IgD-negative memory B cell (primary cell): ENCODE measurements around the gene MOK. TPM values are rescaled to one million over a fixed set of nuclear protein-coding genes. Genes with fewer than 3 reads are reported as not detected.
"Not testable (repeated sequence)": the region's sequence is repeated elsewhere in the genome, so short reads cannot be mapped to it uniquely, and the experiment has no call there.

ENCODE experiments used
- H3K27ac Mint-ChIP-seq, 3 donors: one replicate each; pipeline ENCODE4 v1.8.0; 2020 to 2022; ENCODE audit warnings: mild to moderate bottlenecking in 3 of 3, mixed read lengths in 3 of 3, moderate library complexity in 1 of 3
- H3K27me3 Mint-ChIP-seq: one replicate; pipeline ENCODE4 v1.8.0; 2021; ENCODE audit warnings: mixed read lengths
- H3K36me3 Mint-ChIP-seq: one replicate; pipeline ENCODE4 v1.8.0; 2020; ENCODE audit warnings: mild to moderate bottlenecking, mixed read lengths
- H3K4me1 Mint-ChIP-seq, 3 donors: one replicate each; pipeline ENCODE4 v1.8.0; 2020 to 2022; ENCODE audit warnings: mixed read lengths in 3 of 3, mild to moderate bottlenecking in 1 of 3
- H3K4me3 Mint-ChIP-seq, 4 donors: one replicate each; pipeline ENCODE4 v1.8.0; 2020 to 2022; ENCODE audit warnings: mild to moderate bottlenecking in 4 of 4, mixed read lengths in 4 of 4, moderate library complexity in 3 of 4
- H3K9me3 Mint-ChIP-seq, 3 donors: one replicate each; pipeline ENCODE4 v1.8.0; 2020 to 2021; ENCODE audit warnings: mixed read lengths in 3 of 3, mild to moderate bottlenecking in 1 of 3
- polyA plus RNA-seq: library from polyadenylated mRNA; unstranded; fragments of 300-500 nt; fragmentation: Illumina TruSeq; gene quantifications from one replicate; pipeline ENCODE4 v1.2.3, GENCODE V29; 2021

Gene MOK
- polyA plus RNA-seq, 1 donor from 2014 or later, result 0.43 TPM

- Mint-ChIP-seq H3K36me3 (no peaks in the 10 kb centered on the region), H3K4me3 (no peak overlapping the region), H3K4me1 (no peaks in the 10 kb centered on the region), H3K27me3 (peaks cover 6% of the 10 kb centered on the region), H3K9me3 (peaks cover 0 to 5% (median 3%) of the 10 kb centered on the region in 3 donors), H3K27ac (no peak overlapping the region)
These were observed 49.4 kb downstream of the MOK start for GRCh38 chr14:102255401-102256190.

GRCh38 chr14:102252834-102253801 is 51.8 kb downstream of the MOK start:
- H3K4me1 Mint-ChIP-seq, result no peaks in the 10 kb centered on the region
- peaks cover 0 to 1% (median 0%) of the 10 kb centered on the region in 3 donors for H3K9me3 Mint-ChIP-seq
- no peaks in the 10 kb centered on the region for H3K36me3 Mint-ChIP-seq
- H3K4me3 Mint-ChIP-seq, result no peak overlapping the region
- H3K27me3 Mint-ChIP-seq, result peaks cover 2% of the 10 kb centered on the region
- no peak overlapping the region for H3K27ac Mint-ChIP-seq

GRCh38 chr14:102251161-102251560 is 53.8 kb downstream of the MOK start:
- Mint-ChIP-seq H3K27me3 (no peaks in the 10 kb centered on the region), H3K9me3 (no peaks in the 10 kb centered on the region), H3K36me3 (no peaks in the 10 kb centered on the region), H3K27ac (no peak overlapping the region), H3K4me3 (no peak overlapping the region), H3K4me1 (no peaks in the 10 kb centered on the region)

GRCh38 chr14:102250636-102251035 is 54.3 kb downstream of the MOK start:
- Mint-ChIP-seq H3K4me3 (no peak overlapping the region), H3K27me3 (no peaks in the 10 kb centered on the region), H3K4me1 (no peaks in the 10 kb centered on the region), H3K36me3 (no peaks in the 10 kb centered on the region), H3K9me3 (no peaks in the 10 kb centered on the region), H3K27ac (no peak overlapping the region)

- Mint-ChIP-seq H3K27ac (no peak overlapping the region), H3K4me1 (no peaks in the 10 kb centered on the region), H3K27me3 (no peaks in the 10 kb centered on the region), H3K4me3 (no peak overlapping the region), H3K36me3 (no peaks in the 10 kb centered on the region), H3K9me3 (no peaks in the 10 kb centered on the region)
These were observed 55.0 kb downstream of the MOK start for GRCh38 chr14:102249981-102250380.

GRCh38 chr14:102249041-102249440 is 55.9 kb downstream of the MOK start:
- Mint-ChIP-seq H3K4me1 (no peaks in the 10 kb centered on the region), H3K4me3 (no peak overlapping the region), H3K27me3 (no peaks in the 10 kb centered on the region), H3K36me3 (no peaks in the 10 kb centered on the region), H3K9me3 (no peaks in the 10 kb centered on the region), H3K27ac (no peak overlapping the region)

- Mint-ChIP-seq H3K4me3 (no peak overlapping the region), H3K9me3 (no peaks in the 10 kb centered on the region), H3K36me3 (no peaks in the 10 kb centered on the region), H3K27me3 (no peaks in the 10 kb centered on the region), H3K4me1 (no peaks in the 10 kb centered on the region), H3K27ac (no peak overlapping the region)
These were observed 56.8 kb downstream of the MOK start for GRCh38 chr14:102248121-102248520.

- no peaks in the 10 kb centered on the region for H3K36me3 Mint-ChIP-seq
- no peaks in the 10 kb centered on the region for H3K9me3 Mint-ChIP-seq
- no peak overlapping the region for H3K4me3 Mint-ChIP-seq
- H3K27me3 Mint-ChIP-seq, result no peaks in the 10 kb centered on the region
- H3K27ac Mint-ChIP-seq, result no peak overlapping the region
- H3K4me1 Mint-ChIP-seq, result no peaks in the 10 kb centered on the region
These were observed 58.9 kb downstream of the MOK start for GRCh38 chr14:102246071-102246470.

- not testable (repeated sequence) for H3K9me3 Mint-ChIP-seq, H3K4me1 Mint-ChIP-seq, H3K27ac Mint-ChIP-seq, H3K36me3 Mint-ChIP-seq, H3K4me3 Mint-ChIP-seq, H3K27me3 Mint-ChIP-seq
These were observed 61.2 kb downstream of the MOK start for GRCh38 chr14:102243795-102244194.

- Mint-ChIP-seq H3K36me3 (no peaks in the 10 kb centered on the region), H3K9me3 (no peaks in the 10 kb centered on the region), H3K27me3 (no peaks in the 10 kb centered on the region)
These were observed 63.8 kb downstream of the MOK start for GRCh38 chr14:102241147-102241546.

GRCh38 chr14:102240481-102240880 is 64.5 kb downstream of the MOK start:
- H3K9me3 Mint-ChIP-seq, H3K27me3 Mint-ChIP-seq, H3K4me1 Mint-ChIP-seq, H3K36me3 Mint-ChIP-seq, H3K4me3 Mint-ChIP-seq, H3K27ac Mint-ChIP-seq: not testable (repeated sequence)

More at GRCh38 chr14:102241147-102241546, 63.8 kb downstream of the MOK start:
- no peaks in the 10 kb centered on the region for H3K4me1 Mint-ChIP-seq
- H3K27ac Mint-ChIP-seq, result no peak overlapping the region
- no peak overlapping the region for H3K4me3 Mint-ChIP-seq

GRCh38 chr14:102239231-102239630 is 65.7 kb downstream of the MOK start:
- H3K4me3 Mint-ChIP-seq, result no peak overlapping the region
- H3K27ac Mint-ChIP-seq, result no peak overlapping the region
- H3K4me1 Mint-ChIP-seq, result no peaks in the 10 kb centered on the region
- H3K9me3 Mint-ChIP-seq, result no peaks in the 10 kb centered on the region
- H3K27me3 Mint-ChIP-seq, result no peaks in the 10 kb centered on the region
- H3K36me3 Mint-ChIP-seq, result no peaks in the 10 kb centered on the region

- Mint-ChIP-seq H3K27ac (no peak overlapping the region), H3K36me3 (no peaks in the 10 kb centered on the region), H3K27me3 (no peaks in the 10 kb centered on the region), H3K9me3 (no peaks in the 10 kb centered on the region), H3K4me3 (no peak overlapping the region), H3K4me1 (no peaks in the 10 kb centered on the region)
These were observed 66.2 kb downstream of the MOK start for GRCh38 chr14:102238766-102239165.

GRCh38 chr14:102238131-102238530 is 66.8 kb downstream of the MOK start:
- Mint-ChIP-seq H3K36me3 (no peaks in the 10 kb centered on the region), H3K27me3 (no peaks in the 10 kb centered on the region), H3K9me3 (no peaks in the 10 kb centered on the region), H3K4me1 (no peaks in the 10 kb centered on the region), H3K4me3 (no peak overlapping the region), H3K27ac (no peak overlapping the region)

- no peaks in the 10 kb centered on the region for H3K9me3 Mint-ChIP-seq
- H3K27ac Mint-ChIP-seq, result no peak overlapping the region
- no peak overlapping the region for H3K4me3 Mint-ChIP-seq
- H3K36me3 Mint-ChIP-seq, result no peaks in the 10 kb centered on the region
- no peaks in the 10 kb centered on the region for H3K27me3 Mint-ChIP-seq
- H3K4me1 Mint-ChIP-seq, result no peaks in the 10 kb centered on the region
These were observed 68.9 kb downstream of the MOK start for GRCh38 chr14:102236026-102236425.
